ENCODE data around the gene TMCO4.

Gene TMCO4

GRCh38 chr1:19775831-19776230, 23.9 kb downstream of the TMCO4 start:
- DNase-seq (ENCODE audit: low read depth in 2 of 2), result no peak

- no peak for DNase-seq (ENCODE audit: low read depth in 2 of 2)
Measured at GRCh38 chr1:19775317-19775716, 24.4 kb downstream of the TMCO4 start.

GRCh38 chr1:19774180-19774785, 25.4 kb downstream of the TMCO4 start:
- no peak for DNase-seq (ENCODE audit: low read depth in 2 of 2)

GRCh38 chr1:19773485-19773884, 26.2 kb downstream of the TMCO4 start:
- no peak for DNase-seq (ENCODE audit: low read depth in 2 of 2)

- DNase-seq (ENCODE audit: low read depth in 2 of 2), result no peak
Measured at GRCh38 chr1:19772053-19772452, 27.7 kb downstream of the TMCO4 start.

- DNase-seq (ENCODE audit: low read depth in 2 of 2), result no peak
Measured at GRCh38 chr1:19771350-19771749, 28.4 kb downstream of the TMCO4 start.

- no peak for DNase-seq (ENCODE audit: low read depth in 2 of 2)
Measured at GRCh38 chr1:19770436-19771190, 29.1 kb downstream of the TMCO4 start.

GRCh38 chr1:19769211-19769932, 30.3 kb downstream of the TMCO4 start:
- DNase-seq (ENCODE audit: low read depth in 2 of 2), result no peak

- no peak for DNase-seq (ENCODE audit: low read depth in 2 of 2)
Measured at GRCh38 chr1:19768353-19769210, 31.1 kb downstream of the TMCO4 start.

GRCh38 chr1:19765623-19766022, 34.1 kb downstream of the TMCO4 start:
- DNase-seq (ENCODE audit: low read depth in 2 of 2), result peak; percentile 44

GRCh38 chr1:19764848-19765247, 34.9 kb downstream of the TMCO4 start:
- DNase-seq (ENCODE audit: low read depth in 2 of 2), result peak in 1 of 2 donors; percentile 22

GRCh38 chr1:19762175-19762779, 37.4 kb downstream of the TMCO4 start:
- DNase-seq (ENCODE audit: low read depth in 2 of 2), result peak in 1 of 2 donors; percentile 24

- DNase-seq (ENCODE audit: low read depth in 2 of 2), result no peak
Measured at GRCh38 chr1:19759740-19760089, 40.0 kb downstream of the TMCO4 start.

- no peak for DNase-seq (ENCODE audit: low read depth in 2 of 2)
Measured at GRCh38 chr1:19758227-19758830, 41.4 kb downstream of the TMCO4 start.

GRCh38 chr1:19757641-19758040, 42.1 kb downstream of the TMCO4 start:
- DNase-seq (ENCODE audit: low read depth in 2 of 2), result no peak

GRCh38 chr1:19756480-19756879, 43.2 kb downstream of the TMCO4 start:
- no peak for DNase-seq (ENCODE audit: low read depth in 2 of 2)

GRCh38 chr1:19754482-19754881, 45.2 kb downstream of the TMCO4 start:
- no peak for DNase-seq (ENCODE audit: low read depth in 2 of 2)

GRCh38 chr1:19752083-19752696, 47.5 kb downstream of the TMCO4 start:
- DNase-seq (ENCODE audit: low read depth in 2 of 2), result no peak

- no peak for DNase-seq (ENCODE audit: low read depth in 2 of 2)
Measured at GRCh38 chr1:19750882-19751276, 48.8 kb downstream of the TMCO4 start.

- DNase-seq (ENCODE audit: low read depth in 2 of 2), result no peak
Measured at GRCh38 chr1:19750101-19750881, 49.4 kb downstream of the TMCO4 start.

Data from stimulated activated CD4-positive, alpha-beta T cell treated with anti-CD3 and anti-CD28 coated beads, Interleukin-15, amount 100 ng/mL, for 48 hours (primary cell).